ENCODE results near the gene DCBLD2.

Gene DCBLD2

DNA sequence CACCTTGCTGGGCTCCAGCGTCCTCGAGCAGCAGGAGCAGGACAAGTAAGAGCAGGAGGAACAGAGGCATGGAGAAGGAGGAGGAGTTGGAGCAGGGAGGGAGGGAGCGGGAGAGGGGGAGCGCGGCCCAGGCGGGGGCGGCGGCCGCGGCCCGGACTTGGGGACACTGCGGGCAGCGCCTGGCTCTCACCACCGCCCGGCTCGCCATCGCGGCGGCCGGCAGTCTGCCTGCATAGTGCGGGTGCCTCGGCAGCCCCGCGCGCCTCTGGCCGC is 440 bp downstream of the DCBLD2 start:
- TF ChIP-seq, protein P1, sequence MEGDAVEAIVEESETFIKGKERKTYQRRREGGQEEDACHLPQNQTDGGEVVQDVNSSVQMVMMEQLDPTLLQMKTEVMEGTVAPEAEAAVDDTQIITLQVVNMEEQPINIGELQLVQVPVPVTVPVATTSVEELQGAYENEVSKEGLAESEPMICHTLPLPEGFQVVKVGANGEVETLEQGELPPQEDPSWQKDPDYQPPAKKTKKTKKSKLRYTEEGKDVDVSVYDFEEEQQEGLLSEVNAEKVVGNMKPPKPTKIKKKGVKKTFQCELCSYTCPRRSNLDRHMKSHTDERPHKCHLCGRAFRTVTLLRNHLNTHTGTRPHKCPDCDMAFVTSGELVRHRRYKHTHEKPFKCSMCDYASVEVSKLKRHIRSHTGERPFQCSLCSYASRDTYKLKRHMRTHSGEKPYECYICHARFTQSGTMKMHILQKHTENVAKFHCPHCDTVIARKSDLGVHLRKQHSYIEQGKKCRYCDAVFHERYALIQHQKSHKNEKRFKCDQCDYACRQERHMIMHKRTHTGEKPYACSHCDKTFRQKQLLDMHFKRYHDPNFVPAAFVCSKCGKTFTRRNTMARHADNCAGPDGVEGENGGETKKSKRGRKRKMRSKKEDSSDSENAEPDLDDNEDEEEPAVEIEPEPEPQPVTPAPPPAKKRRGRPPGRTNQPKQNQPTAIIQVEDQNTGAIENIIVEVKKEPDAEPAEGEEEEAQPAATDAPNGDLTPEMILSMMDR (conservative IDR thresholded peaks at IDR 0.05; ENCODE audit: low read length): no peak
- peak; percentile 48 for DNase-seq (ENCODE audit: low read depth)
- peak overlapping the region; percentile 90 for H3K4me3 ChIP-seq (ENCODE audit: low read length)

DNA sequence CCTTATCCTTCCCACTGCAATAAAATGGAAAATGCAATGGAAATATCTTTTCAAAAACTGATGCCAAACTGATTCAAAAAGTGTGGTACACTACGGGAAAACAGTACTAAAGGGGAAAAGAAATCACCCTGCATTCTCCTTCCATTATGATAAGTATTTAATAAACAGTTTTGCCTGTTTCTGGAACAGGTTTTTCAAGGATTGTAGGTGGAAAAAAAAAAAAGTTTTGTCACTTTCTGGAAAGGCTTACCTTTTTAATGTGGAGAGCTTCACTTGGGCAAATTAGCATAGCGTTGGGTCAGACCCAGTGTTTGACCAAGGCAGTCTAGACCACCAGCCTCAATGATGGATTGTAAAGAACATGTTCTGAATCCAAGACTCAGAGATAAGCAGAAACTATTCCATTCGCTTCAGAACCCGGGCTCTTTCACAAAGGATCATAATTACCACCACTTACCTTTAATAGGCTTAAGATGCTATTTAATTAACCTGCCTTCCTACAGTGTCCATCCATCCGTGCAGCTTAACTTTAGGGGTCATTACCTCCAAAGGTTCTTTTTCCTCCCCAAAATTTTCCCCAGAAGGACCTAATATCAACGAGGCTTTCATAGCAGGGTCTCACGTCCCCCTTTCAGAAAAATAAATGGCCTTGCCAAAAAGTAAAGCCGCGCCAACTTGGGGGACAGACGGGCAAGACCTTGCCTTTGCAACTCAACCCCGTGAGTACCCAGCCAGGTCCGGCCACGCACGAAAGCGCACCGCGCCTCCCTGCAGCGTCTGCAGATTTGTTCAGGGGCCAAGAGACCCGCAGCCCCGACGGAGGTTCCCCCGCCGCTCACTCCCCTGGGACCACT is 1.0 kb downstream of the DCBLD2 start:
- peak overlapping the region; percentile 90 for H3K4me3 ChIP-seq (ENCODE audit: low read length)
- no peak for DNase-seq (ENCODE audit: low read depth)
- TF ChIP-seq, protein P1 (conservative IDR thresholded peaks at IDR 0.05; ENCODE audit: low read length): no peak

DNA sequence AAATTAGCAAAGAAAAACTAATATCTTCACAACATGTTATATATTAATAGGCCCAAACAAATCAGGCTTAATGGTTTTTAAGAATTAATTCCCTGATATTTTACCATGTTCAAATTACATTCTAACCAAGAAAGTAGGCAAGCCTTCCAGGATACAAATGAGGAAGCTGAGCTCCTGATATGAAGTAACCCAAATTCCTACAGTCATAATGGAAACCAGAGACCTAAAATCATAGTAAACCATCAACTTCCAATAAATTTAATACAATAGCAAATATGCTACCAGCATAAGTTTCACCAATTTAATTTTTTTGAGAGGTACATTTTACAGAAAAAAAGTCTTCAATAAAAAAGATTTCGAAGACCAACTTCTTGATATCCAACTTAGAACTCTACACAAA is 3.8 kb downstream of the DCBLD2 start:
- DNase-seq (ENCODE audit: low read depth): no peak
- H3K4me3 ChIP-seq (ENCODE audit: low read length): no peak overlapping the region
- TF ChIP-seq, protein P1 (conservative IDR thresholded peaks at IDR 0.05; ENCODE audit: low read length): no peak

DNA sequence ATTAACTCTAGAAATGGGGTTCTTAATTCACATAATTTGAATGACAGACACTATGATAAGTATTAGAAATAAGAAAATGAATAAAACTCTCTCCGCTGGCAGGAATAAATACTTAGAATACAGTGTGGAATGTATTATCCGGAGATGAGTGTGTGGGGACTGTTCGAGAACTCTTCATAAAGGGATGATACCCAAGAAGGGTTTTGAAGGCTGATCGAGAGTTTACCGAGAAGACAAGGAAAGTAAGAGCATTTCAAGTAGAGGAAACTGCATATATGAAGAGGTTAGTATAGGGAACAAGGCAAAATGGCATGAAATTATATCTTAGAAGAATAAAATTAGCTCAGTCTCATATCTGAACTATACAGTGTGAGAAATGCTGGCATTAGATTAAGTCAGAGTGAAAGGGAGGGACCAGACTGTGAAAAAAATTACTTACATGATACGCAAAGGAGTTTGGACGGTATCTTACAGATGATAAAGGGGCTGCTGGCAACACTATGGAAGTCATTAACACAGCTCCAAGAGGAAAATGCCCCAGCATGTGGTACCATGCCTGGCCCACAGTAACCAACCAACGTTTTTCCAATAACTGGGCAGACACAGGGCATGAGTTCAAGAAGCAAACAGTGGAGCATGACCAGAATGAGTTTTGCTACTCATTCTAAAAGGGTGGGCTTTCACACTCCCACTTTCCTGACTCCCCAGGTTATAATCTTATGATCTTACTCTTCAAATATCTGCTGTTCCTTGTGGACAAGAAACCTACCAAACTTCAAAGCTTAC is 6.5 kb downstream of the DCBLD2 start:
- no peak for DNase-seq (ENCODE audit: low read depth)
- no peak overlapping the region for H3K4me3 ChIP-seq (ENCODE audit: low read length)
- TF ChIP-seq, protein P1 (conservative IDR thresholded peaks at IDR 0.05; ENCODE audit: low read length): no peak

DNA sequence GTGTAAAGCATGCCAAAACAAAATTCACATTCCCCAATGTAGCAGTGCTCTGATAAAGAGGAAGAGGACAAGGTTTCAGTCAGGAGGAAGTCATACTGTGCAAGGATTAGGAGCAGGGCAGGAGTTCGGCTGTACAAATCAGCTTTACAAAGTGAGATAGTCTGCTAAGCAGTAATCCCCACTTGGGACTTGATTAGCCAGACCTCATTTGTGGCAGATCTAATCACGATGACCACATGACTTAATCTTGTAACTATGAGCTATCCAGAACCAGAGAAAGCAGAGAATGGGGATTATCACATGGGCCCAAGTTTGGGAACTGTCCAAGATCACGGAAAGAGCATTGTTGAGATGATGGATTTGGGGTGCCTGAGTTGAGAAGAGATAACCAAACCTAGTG is 7.8 kb downstream of the DCBLD2 start:
- H3K4me3 ChIP-seq (ENCODE audit: low read length): no peak overlapping the region
- DNase-seq (ENCODE audit: low read depth): no peak
- TF ChIP-seq, protein P1 (conservative IDR thresholded peaks at IDR 0.05; ENCODE audit: low read length): no peak

DNA sequence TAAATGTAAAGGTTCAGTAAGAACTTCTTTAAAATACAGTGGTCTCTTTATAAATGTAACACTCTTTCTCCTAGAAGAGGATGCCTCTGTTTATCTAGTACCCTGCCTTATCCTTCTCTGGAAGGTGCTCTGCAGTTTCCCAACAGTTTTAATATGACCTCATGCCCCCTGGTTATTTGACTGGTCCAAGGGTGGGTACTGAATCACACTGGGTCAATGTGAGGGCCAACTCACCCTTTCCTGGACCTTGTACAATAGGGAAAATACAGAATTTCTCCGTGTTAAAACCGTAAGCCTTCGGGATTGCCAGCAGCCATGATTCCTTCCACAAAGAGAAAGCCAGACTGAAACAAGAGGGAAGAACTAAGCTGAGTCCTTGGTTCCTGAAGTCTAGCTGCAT is 9.2 kb downstream of the DCBLD2 start:
- TF ChIP-seq, protein P1 (conservative IDR thresholded peaks at IDR 0.05; ENCODE audit: low read length): no peak
- DNase-seq (ENCODE audit: low read depth): no peak
- H3K4me3 ChIP-seq (ENCODE audit: low read length): no peak overlapping the region

Measured in AG10803 (cell line).